HFF-Myc (cell line): ENCODE data around the gene CPEB2.

Source experiments
- DNase-seq: peaks from one replicate; pipeline ENCODE4 v3.0.0-alpha.2; 2011; ENCODE audit warnings: low read depth; ENCODE audit errors: extremely low read depth
- H3K4me3 ChIP-seq: replicated peaks from 2 replicates; pipeline ENCODE4 v1.5.1; 2011; ENCODE audit warnings: low read depth, mild to moderate bottlenecking, control low read depth, low read length
- TF ChIP-seq, protein P1 (sequence below): IDR thresholded peaks from 2 replicates; pipeline ENCODE4 v1.5.1; 2012; ENCODE audit warnings: mild to moderate bottlenecking, low read depth, low read length, control low read depth; ENCODE audit errors: missing control alignments

The CPEB2 gene

DNA sequence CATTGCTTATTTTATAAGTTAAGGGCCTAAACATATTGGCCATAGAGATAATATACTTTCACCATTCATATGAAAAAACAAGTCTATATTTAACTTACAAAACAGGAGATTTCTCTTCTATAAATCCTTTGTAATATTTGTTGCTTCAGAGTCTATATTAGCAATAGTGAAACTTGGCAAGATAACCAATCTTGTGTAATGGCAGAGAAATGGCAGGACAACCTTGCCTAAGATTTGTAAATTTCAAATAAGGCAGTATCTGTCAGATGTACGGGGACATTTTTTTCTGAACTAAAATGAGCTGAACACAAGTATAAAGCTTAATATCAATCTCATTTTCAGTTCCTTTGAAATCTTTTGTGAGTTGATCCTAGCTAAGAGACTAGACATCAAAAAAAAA lies 17.8 kb upstream of the CPEB2 start:
- no peak for DNase-seq
- TF ChIP-seq, protein P1, sequence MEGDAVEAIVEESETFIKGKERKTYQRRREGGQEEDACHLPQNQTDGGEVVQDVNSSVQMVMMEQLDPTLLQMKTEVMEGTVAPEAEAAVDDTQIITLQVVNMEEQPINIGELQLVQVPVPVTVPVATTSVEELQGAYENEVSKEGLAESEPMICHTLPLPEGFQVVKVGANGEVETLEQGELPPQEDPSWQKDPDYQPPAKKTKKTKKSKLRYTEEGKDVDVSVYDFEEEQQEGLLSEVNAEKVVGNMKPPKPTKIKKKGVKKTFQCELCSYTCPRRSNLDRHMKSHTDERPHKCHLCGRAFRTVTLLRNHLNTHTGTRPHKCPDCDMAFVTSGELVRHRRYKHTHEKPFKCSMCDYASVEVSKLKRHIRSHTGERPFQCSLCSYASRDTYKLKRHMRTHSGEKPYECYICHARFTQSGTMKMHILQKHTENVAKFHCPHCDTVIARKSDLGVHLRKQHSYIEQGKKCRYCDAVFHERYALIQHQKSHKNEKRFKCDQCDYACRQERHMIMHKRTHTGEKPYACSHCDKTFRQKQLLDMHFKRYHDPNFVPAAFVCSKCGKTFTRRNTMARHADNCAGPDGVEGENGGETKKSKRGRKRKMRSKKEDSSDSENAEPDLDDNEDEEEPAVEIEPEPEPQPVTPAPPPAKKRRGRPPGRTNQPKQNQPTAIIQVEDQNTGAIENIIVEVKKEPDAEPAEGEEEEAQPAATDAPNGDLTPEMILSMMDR: no peak
- no peak overlapping the region for H3K4me3 ChIP-seq

GRCh38 chr4:14985161-14985560 lies 17.1 kb upstream of the CPEB2 start:
- no peak for DNase-seq
- H3K4me3 ChIP-seq: no peak overlapping the region
- TF ChIP-seq, protein P1: no peak

DNA sequence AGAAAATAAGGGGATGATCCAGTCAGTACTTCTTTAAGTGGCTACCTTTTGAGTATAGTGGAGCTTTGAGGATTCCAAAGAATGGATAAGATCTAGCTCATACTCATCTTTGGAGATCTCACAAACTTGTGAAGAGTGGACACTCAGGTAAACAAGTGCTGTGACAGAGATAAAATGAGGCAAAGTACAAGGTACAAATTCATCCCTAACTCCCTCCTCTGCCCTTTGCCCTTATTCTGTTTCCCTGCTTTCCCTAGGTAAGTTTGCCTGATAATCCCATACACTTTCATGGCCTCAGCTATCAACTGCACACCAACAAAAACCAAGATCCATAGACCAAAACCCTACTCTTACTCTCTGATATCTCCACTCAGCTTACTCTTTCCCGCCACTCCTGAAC lies 16.4 kb upstream of the CPEB2 start:
- TF ChIP-seq, protein P1: no peak
- no peak overlapping the region for H3K4me3 ChIP-seq
- no peak for DNase-seq

DNA sequence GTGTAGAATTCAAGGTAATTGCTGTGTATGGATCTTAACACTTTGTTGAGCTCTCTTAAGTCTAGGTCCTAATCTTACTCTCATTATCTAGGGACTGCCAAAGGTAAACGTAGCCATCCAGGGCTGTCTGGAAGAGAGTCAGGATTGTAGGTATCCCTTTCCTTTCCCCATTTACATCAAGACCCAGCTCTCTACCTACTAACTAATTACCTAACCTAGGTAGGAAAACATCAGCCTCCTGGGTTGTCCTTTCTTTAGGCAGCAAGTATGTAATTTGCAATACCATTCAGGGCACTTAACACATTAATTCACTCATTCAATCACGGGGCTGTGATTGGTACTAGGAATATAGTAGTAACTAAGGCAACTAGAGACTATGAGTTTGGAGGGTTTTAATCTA lies 15.2 kb upstream of the CPEB2 start:
- TF ChIP-seq, protein P1: no peak
- DNase-seq: no peak
- no peak overlapping the region for H3K4me3 ChIP-seq

GRCh38 chr4:14990484-14990883 lies 11.8 kb upstream of the CPEB2 start:
- DNase-seq: no peak
- TF ChIP-seq, protein P1: no peak
- H3K4me3 ChIP-seq: no peak overlapping the region

- no peak for DNase-seq
- H3K4me3 ChIP-seq: no peak overlapping the region
- TF ChIP-seq, protein P1: no peak
Measured at GRCh38 chr4:14994242-14994641, 8.0 kb upstream of the CPEB2 start.

GRCh38 chr4:15001248-15001868 lies 923 bp upstream of the CPEB2 start:
- TF ChIP-seq, protein P1: no peak
- peak; percentile 32 for DNase-seq
- H3K4me3 ChIP-seq: peak overlapping the region; percentile 72
